B cell (primary cell): Measurements from ENCODE around the gene PRRG2.
A peak's percentile ranks its signal among the peaks of the same experiment; 100 is the strongest.

Experiments
- CTCF ChIP-seq: fragments of 200-600 bp; IDR thresholded peaks from one replicate; pipeline ENCODE4 v1.8.0; 2022; ENCODE audit warnings: antibody characterized with exemption, mild to moderate bottlenecking
- EZH2 ChIP-seq: IDR thresholded peaks from 2 replicates; pipeline ENCODE4 v1.6.1; 2012; ENCODE audit warnings: borderline replicate concordance, low read depth, mild to moderate bottlenecking, moderate library complexity, low read length; ENCODE audit not compliant: insufficient read depth, poor library complexity, severe bottlenecking

GRCh38 chr19:49570138-49570856 is 10.8 kb upstream of the PRRG2 start:
- TF ChIP-seq CTCF, result peak; percentile 100
- TF ChIP-seq EZH2, result no peak
